Astrocyte (in vitro differentiated cells and primary cell): ENCODE data around the gene IGHMBP2. TPM values are rescaled to one million over a fixed set of nuclear protein-coding genes. Genes with fewer than 3 reads are reported as not detected.

Source experiments
- DNase-seq: peaks from one replicate; pipeline ENCODE4 v3.0.0-alpha.2; 2010; ENCODE audit warnings: low read depth
- FAIRE-seq: peaks from 2 replicates; lab custom pipeline; 2011; peaks lifted over from hg19 to GRCh38; lab: Jason Lieb, UNC
- H2AFZ ChIP-seq: 2 replicates; pipeline ENCODE4 v1.6.0; 2012; ENCODE audit warnings: low read depth, low read length, inconsistent platforms
- H3K27ac ChIP-seq: 2 replicates; pipeline ENCODE4 v1.5.1; 2011; ENCODE audit warnings: low read depth, low read length, inconsistent platforms
- H3K27me3 ChIP-seq: 2 replicates; pipeline ENCODE4 v1.6.0; 2011; ENCODE audit warnings: low read length, inconsistent platforms; ENCODE audit not compliant: insufficient read depth
- H3K36me3 ChIP-seq: 2 replicates; pipeline ENCODE4 v1.5.1; 2011; ENCODE audit warnings: low read length, inconsistent platforms; ENCODE audit not compliant: insufficient read depth
- H3K4me1 ChIP-seq: 2 replicates; pipeline ENCODE4 v1.5.1; 2011; ENCODE audit warnings: low read length, inconsistent platforms; ENCODE audit not compliant: insufficient read depth
- H3K4me2 ChIP-seq: 2 replicates; pipeline ENCODE4 v1.6.0; 2012; ENCODE audit warnings: low read length, inconsistent platforms
- H3K4me3 ChIP-seq: 2 replicates; pipeline ENCODE4 v1.5.1; 2011; ENCODE audit warnings: low read depth, mild to moderate bottlenecking, low read length, inconsistent platforms; ENCODE audit not compliant: insufficient read depth
- H3K79me2 ChIP-seq: 2 replicates; pipeline ENCODE4 v1.6.0; 2012; ENCODE audit warnings: mild to moderate bottlenecking, low read length, inconsistent platforms; ENCODE audit not compliant: insufficient read depth
- H3K9ac ChIP-seq: 2 replicates; pipeline ENCODE4 v1.6.0; 2012; ENCODE audit warnings: mild to moderate bottlenecking, low read length, inconsistent platforms
- H3K9me3 ChIP-seq: 2 replicates; pipeline ENCODE4 v1.5.1; 2012; ENCODE audit warnings: low read depth, mild to moderate bottlenecking, low read length, inconsistent platforms; ENCODE audit not compliant: insufficient read depth
- H4K20me1 ChIP-seq: 2 replicates; pipeline ENCODE4 v1.6.0; 2012; ENCODE audit warnings: low read length, inconsistent platforms; ENCODE audit not compliant: insufficient read depth
- H3K27ac Mint-ChIP-seq: one replicate; pipeline ENCODE4 v1.8.0; 2021; ENCODE audit warnings: mild to moderate bottlenecking, mixed read lengths; ENCODE audit not compliant: unreplicated experiment
- H3K27me3 Mint-ChIP-seq: one replicate; pipeline ENCODE4 v1.8.0; 2021; ENCODE audit warnings: low read depth, mixed read lengths; ENCODE audit not compliant: unreplicated experiment
- H3K36me3 Mint-ChIP-seq: one replicate; pipeline ENCODE4 v1.8.0; 2021; ENCODE audit warnings: low read depth, mixed read lengths; ENCODE audit not compliant: unreplicated experiment
- H3K4me1 Mint-ChIP-seq: one replicate; pipeline ENCODE4 v1.8.0; 2021; ENCODE audit warnings: low read depth, mixed read lengths; ENCODE audit not compliant: unreplicated experiment
- H3K4me3 Mint-ChIP-seq: one replicate; pipeline ENCODE4 v1.8.0; 2021; ENCODE audit warnings: mild to moderate bottlenecking, moderate library complexity, mixed read lengths; ENCODE audit not compliant: unreplicated experiment
- H3K9me3 Mint-ChIP-seq: one replicate; pipeline ENCODE4 v1.8.0; 2021; ENCODE audit warnings: mild to moderate bottlenecking, mixed read lengths; ENCODE audit not compliant: unreplicated experiment
- CTCF ChIP-seq: IDR thresholded peaks from 2 replicates; pipeline ENCODE4 v1.5.1; 2011; ENCODE audit warnings: low read depth, mild to moderate bottlenecking, inconsistent platforms, low read length, moderate library complexity; ENCODE audit not compliant: insufficient read depth
- EZH2 ChIP-seq: IDR thresholded peaks from 2 replicates; pipeline ENCODE4 v1.6.1; 2012; ENCODE audit warnings: mild to moderate bottlenecking, low read length, inconsistent platforms; ENCODE audit not compliant: insufficient read depth
- total RNA-seq: library from RNA; stranded (reverse); gene quantifications from 2 replicates; pipeline ENCODE4 v1.2.1, GENCODE V29; 2021

Gene IGHMBP2
- total RNA-seq, 1 donor from 2014 or later, result 14.0 TPM

GRCh38 chr11:68954836-68955606 is 51.3 kb downstream of the IGHMBP2 start:
- Mint-ChIP-seq H3K36me3 (no peaks in the 10 kb centered on the region), H3K9me3 (no peaks in the 10 kb centered on the region), H3K4me1 (no peaks in the 10 kb centered on the region), H3K27me3 (peaks cover 16% of the 10 kb centered on the region), H3K4me3 (no peak overlapping the region), H3K27ac (no peak overlapping the region)
- DNase-seq, result peak; percentile 21
- Histone ChIP-seq H4K20me1 (no peaks in the 10 kb centered on the region), H3K4me1 (peaks cover 6% of the 10 kb centered on the region), H3K27me3 (no peaks in the 10 kb centered on the region), H3K79me2 (no peaks in the 10 kb centered on the region), H3K9ac (no peak overlapping the region), H3K4me3 (no peak overlapping the region), H3K36me3 (no peaks in the 10 kb centered on the region), H3K4me2 (peak overlapping the region; percentile 51), H3K9me3 (no peaks in the 10 kb centered on the region), H2AFZ (peak overlapping the region; percentile 56), H3K27ac (no peak overlapping the region)
- no peak for TF ChIP-seq EZH2
- TF ChIP-seq CTCF, result no peak
- FAIRE-seq, result no peak

- Histone ChIP-seq H4K20me1 (no peaks in the 10 kb centered on the region), H3K79me2 (no peaks in the 10 kb centered on the region), H3K9me3 (no peaks in the 10 kb centered on the region), H2AFZ (peak overlapping the region; percentile 56), H3K4me2 (peak overlapping the region; percentile 51), H3K4me1 (peaks cover 6% of the 10 kb centered on the region), H3K27me3 (no peaks in the 10 kb centered on the region), H3K36me3 (no peaks in the 10 kb centered on the region), H3K27ac (no peak overlapping the region), H3K4me3 (no peak overlapping the region), H3K9ac (no peak overlapping the region)
- TF ChIP-seq CTCF, result no peak
- no peak for TF ChIP-seq EZH2
- no peaks in the 10 kb centered on the region for H3K9me3 Mint-ChIP-seq
- H3K36me3 Mint-ChIP-seq, result no peaks in the 10 kb centered on the region
- H3K4me3 Mint-ChIP-seq, result no peak overlapping the region
- H3K27me3 Mint-ChIP-seq, result peaks cover 16% of the 10 kb centered on the region
- H3K4me1 Mint-ChIP-seq, result no peaks in the 10 kb centered on the region
- no peak overlapping the region for H3K27ac Mint-ChIP-seq
- no peak for DNase-seq
- no peak for FAIRE-seq
Measured at GRCh38 chr11:68955607-68955958, 51.9 kb downstream of the IGHMBP2 start.

DNA sequence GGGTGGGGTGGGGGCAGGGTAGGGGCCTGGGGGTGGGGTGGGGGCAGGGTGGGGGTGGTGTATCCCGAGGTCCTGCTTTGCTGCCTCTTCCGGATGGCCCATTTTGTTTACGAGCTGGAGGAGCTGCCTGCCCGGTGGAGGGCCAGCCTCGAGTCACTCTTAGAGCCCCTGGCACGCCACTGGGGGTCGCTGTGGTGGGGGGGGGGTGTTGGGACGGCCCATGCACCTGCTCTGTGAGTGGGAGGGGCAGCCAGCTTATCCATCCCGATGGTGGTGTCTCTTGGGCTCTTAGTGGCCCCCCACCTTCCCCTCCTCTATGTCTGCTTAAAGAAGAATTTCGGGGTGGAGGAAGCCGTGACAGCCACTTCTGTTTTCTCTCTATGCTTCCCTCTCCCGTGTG is 52.5 kb downstream of the IGHMBP2 start:
- no peaks in the 10 kb centered on the region for H3K36me3 Mint-ChIP-seq
- no peak overlapping the region for H3K4me3 Mint-ChIP-seq
- no peak overlapping the region for H3K27ac ChIP-seq
- no peaks in the 10 kb centered on the region for H4K20me1 ChIP-seq
- H3K79me2 ChIP-seq, result no peaks in the 10 kb centered on the region
- no peak overlapping the region for H3K27ac Mint-ChIP-seq
- H3K4me2 ChIP-seq, result no peak overlapping the region
- no peaks in the 10 kb centered on the region for H3K9me3 ChIP-seq
- no peak overlapping the region for H3K9ac ChIP-seq
- H3K36me3 ChIP-seq, result no peaks in the 10 kb centered on the region
- no peak overlapping the region for H2AFZ ChIP-seq
- no peak for FAIRE-seq
- H3K9me3 Mint-ChIP-seq, result peaks cover 2% of the 10 kb centered on the region
- no peak for TF ChIP-seq CTCF
- TF ChIP-seq EZH2, result no peak
- H3K27me3 ChIP-seq, result no peaks in the 10 kb centered on the region
- H3K27me3 Mint-ChIP-seq, result peaks cover 16% of the 10 kb centered on the region
- no peak for DNase-seq
- peaks cover 6% of the 10 kb centered on the region for H3K4me1 ChIP-seq
- no peaks in the 10 kb centered on the region for H3K4me1 Mint-ChIP-seq
- H3K4me3 ChIP-seq, result no peak overlapping the region
